K562 (cell line): ENCODE measurements around the gene NTSR1.

ENCODE experiments used
- CTCF ChIP-seq, 3 experiments: IDR thresholded peaks in 2 of 3; conservative IDR thresholded peaks in 1 of 3; 2 replicates each; pipeline ENCODE4 v1.5.1; 2011 to 2012; ENCODE audit warnings: low read length in 3 of 3, mild to moderate bottlenecking in 3 of 3, control low read depth in 2 of 3, improper control_type of control experiment in 1 of 3, inconsistent platforms in 1 of 3, low read depth in 1 of 3, mixed read lengths in 1 of 3, moderate library complexity in 1 of 3; ENCODE audit not compliant: insufficient read depth in 2 of 3
- LARP7 ChIP-seq: fragments of 450-650 bp; IDR thresholded peaks from 2 replicates; pipeline ENCODE4 v1.6.1; 2016
- POLR2H ChIP-seq: IDR thresholded peaks from 2 replicates; pipeline ENCODE4 v1.6.1; 2016; ENCODE audit warnings: missing genetic modification characterization, low read depth, mild to moderate bottlenecking, control low read depth, missing compliant biosample characterization, moderate library complexity
- SRSF3 ChIP-seq: fragments of 200-400 bp; formaldehyde crosslinking; IDR thresholded peaks from 2 replicates; pipeline ENCODE4 v1.6.1; 2016; ENCODE audit warnings: mild to moderate bottlenecking, low read length, moderate library complexity; ENCODE audit not compliant: insufficient read depth

- no peak for TF ChIP-seq SRSF3
- TF ChIP-seq CTCF (IDR thresholded peaks at IDR 0.05 in 2 of 3, conservative IDR thresholded peaks at IDR 0.05 in 1 of 3; ENCODE audit: insufficient read depth in 2 of 3, low read depth in 1 of 3, low read length in 3 of 3) = peak; percentile 86 to 87 (median 86)
- no peak for TF ChIP-seq LARP7
- no peak for TF ChIP-seq POLR2H
Observed at GRCh38 chr20:62808211-62808865, 99.7 kb downstream of the NTSR1 start.
